Skeletal muscle satellite cell (primary cell): ENCODE measurements around the gene GALNT18.

Experiments used
- H3K27me3 ChIP-seq: 2 replicates; pipeline ENCODE4 v1.7.0; 2013; ENCODE audit warnings: low read length; ENCODE audit not compliant: control insufficient read depth, insufficient read depth
- H3K36me3 ChIP-seq: 2 replicates; pipeline ENCODE4 v1.7.0; 2013; ENCODE audit warnings: mild to moderate bottlenecking, control low read depth, low read length; ENCODE audit not compliant: insufficient read depth
- H3K4me1 ChIP-seq: 2 replicates; pipeline ENCODE4 v1.7.0; 2013; ENCODE audit warnings: low read length; ENCODE audit not compliant: control insufficient read depth, insufficient read depth
- H3K4me2 ChIP-seq: 2 replicates; pipeline ENCODE4 v1.7.0; 2013; ENCODE audit warnings: mild to moderate bottlenecking, low read length
- H3K4me3 ChIP-seq: 2 replicates; pipeline ENCODE4 v1.7.0; 2013; ENCODE audit warnings: low read length
- H3K9ac ChIP-seq: 2 replicates; pipeline ENCODE4 v1.7.0; 2013; ENCODE audit warnings: mild to moderate bottlenecking, low read depth, low read length, moderate library complexity
- H3K9me3 ChIP-seq: replicated peaks from 2 replicates; pipeline ENCODE4 v1.7.0; 2013; ENCODE audit warnings: mild to moderate bottlenecking, control low read depth, low read length

The GALNT18 gene

GRCh38 chr11:11486002-11486401 lies 135.8 kb downstream of the GALNT18 start:
- no peaks in the 10 kb centered on the region for H3K4me1 ChIP-seq
- no peak overlapping the region for H3K4me3 ChIP-seq
- no peaks in the 10 kb centered on the region for H3K9me3 ChIP-seq
- no peak overlapping the region for H3K4me2 ChIP-seq
- no peak overlapping the region for H3K9ac ChIP-seq
- H3K36me3 ChIP-seq = no peaks in the 10 kb centered on the region
- peaks cover 39% of the 10 kb centered on the region for H3K27me3 ChIP-seq

- Histone ChIP-seq H3K27me3 (peaks cover 51% of the 10 kb centered on the region), H3K36me3 (no peaks in the 10 kb centered on the region), H3K4me2 (no peak overlapping the region), H3K9me3 (no peaks in the 10 kb centered on the region), H3K4me3 (no peak overlapping the region), H3K9ac (no peak overlapping the region), H3K4me1 (no peaks in the 10 kb centered on the region)
Observed at GRCh38 chr11:11483627-11484026, 138.2 kb downstream of the GALNT18 start.

GRCh38 chr11:11482730-11483129 lies 139.1 kb downstream of the GALNT18 start:
- H3K4me3 ChIP-seq = no peak overlapping the region
- no peaks in the 10 kb centered on the region for H3K9me3 ChIP-seq
- no peak overlapping the region for H3K4me2 ChIP-seq
- H3K36me3 ChIP-seq = no peaks in the 10 kb centered on the region
- no peak overlapping the region for H3K9ac ChIP-seq
- H3K27me3 ChIP-seq = peaks cover 52% of the 10 kb centered on the region
- H3K4me1 ChIP-seq = no peaks in the 10 kb centered on the region

GRCh38 chr11:11481371-11481770 lies 140.4 kb downstream of the GALNT18 start:
- Histone ChIP-seq H3K36me3 (no peaks in the 10 kb centered on the region), H3K4me2 (no peak overlapping the region), H3K9ac (no peak overlapping the region), H3K4me1 (no peaks in the 10 kb centered on the region), H3K4me3 (no peak overlapping the region), H3K9me3 (no peaks in the 10 kb centered on the region), H3K27me3 (peaks cover 57% of the 10 kb centered on the region)

- H3K4me3 ChIP-seq = no peak overlapping the region
Observed at GRCh38 chr11:11480971-11481370, 140.8 kb downstream of the GALNT18 start.

GRCh38 chr11:11478687-11479086 lies 143.1 kb downstream of the GALNT18 start:
- Histone ChIP-seq H3K9ac (no peak overlapping the region), H3K9me3 (no peaks in the 10 kb centered on the region), H3K4me1 (no peaks in the 10 kb centered on the region), H3K4me2 (no peak overlapping the region), H3K27me3 (peaks cover 60% of the 10 kb centered on the region), H3K36me3 (no peaks in the 10 kb centered on the region), H3K4me3 (no peak overlapping the region)

More at GRCh38 chr11:11480971-11481370, 140.8 kb downstream of the GALNT18 start:
- H3K36me3 ChIP-seq = no peaks in the 10 kb centered on the region
- no peak overlapping the region for H3K9ac ChIP-seq
- peaks cover 57% of the 10 kb centered on the region for H3K27me3 ChIP-seq
- H3K4me2 ChIP-seq = no peak overlapping the region
- no peaks in the 10 kb centered on the region for H3K9me3 ChIP-seq
- no peaks in the 10 kb centered on the region for H3K4me1 ChIP-seq

GRCh38 chr11:11477695-11478420 lies 143.9 kb downstream of the GALNT18 start:
- H3K4me3 ChIP-seq = no peak overlapping the region
- H3K27me3 ChIP-seq = peaks cover 53% of the 10 kb centered on the region
- H3K4me2 ChIP-seq = no peak overlapping the region
- H3K4me1 ChIP-seq = no peaks in the 10 kb centered on the region
- no peaks in the 10 kb centered on the region for H3K9me3 ChIP-seq
- H3K9ac ChIP-seq = no peak overlapping the region
- no peaks in the 10 kb centered on the region for H3K36me3 ChIP-seq

GRCh38 chr11:11476971-11477645 lies 144.7 kb downstream of the GALNT18 start:
- Histone ChIP-seq H3K4me1 (no peaks in the 10 kb centered on the region), H3K36me3 (no peaks in the 10 kb centered on the region), H3K27me3 (peaks cover 51% of the 10 kb centered on the region), H3K4me3 (no peak overlapping the region), H3K9me3 (no peaks in the 10 kb centered on the region), H3K9ac (no peak overlapping the region), H3K4me2 (no peak overlapping the region)

- Histone ChIP-seq H3K4me1 (no peaks in the 10 kb centered on the region), H3K4me3 (no peak overlapping the region), H3K27me3 (peaks cover 56% of the 10 kb centered on the region), H3K4me2 (no peak overlapping the region), H3K36me3 (no peaks in the 10 kb centered on the region), H3K9me3 (no peaks in the 10 kb centered on the region), H3K9ac (no peak overlapping the region)
Observed at GRCh38 chr11:11476499-11476898, 145.3 kb downstream of the GALNT18 start.

- H3K4me3 ChIP-seq = no peak overlapping the region
- H3K9ac ChIP-seq = no peak overlapping the region
- H3K4me1 ChIP-seq = peaks cover 12% of the 10 kb centered on the region
- no peaks in the 10 kb centered on the region for H3K9me3 ChIP-seq
- H3K36me3 ChIP-seq = no peaks in the 10 kb centered on the region
- no peak overlapping the region for H3K4me2 ChIP-seq
- H3K27me3 ChIP-seq = peaks cover 48% of the 10 kb centered on the region
Observed at GRCh38 chr11:11472106-11472505, 149.7 kb downstream of the GALNT18 start.

GRCh38 chr11:11471201-11471600 lies 150.6 kb downstream of the GALNT18 start:
- H3K4me2 ChIP-seq = no peak overlapping the region
- H3K36me3 ChIP-seq = no peaks in the 10 kb centered on the region
- no peak overlapping the region for H3K9ac ChIP-seq
- peaks cover 12% of the 10 kb centered on the region for H3K4me1 ChIP-seq
- H3K9me3 ChIP-seq = no peaks in the 10 kb centered on the region
- peaks cover 54% of the 10 kb centered on the region for H3K27me3 ChIP-seq
- no peak overlapping the region for H3K4me3 ChIP-seq

GRCh38 chr11:11468954-11469353 lies 152.9 kb downstream of the GALNT18 start:
- no peak overlapping the region for H3K9ac ChIP-seq
- H3K4me2 ChIP-seq = no peak overlapping the region
- no peaks in the 10 kb centered on the region for H3K36me3 ChIP-seq
- H3K27me3 ChIP-seq = peaks cover 47% of the 10 kb centered on the region
- H3K4me1 ChIP-seq = peaks cover 12% of the 10 kb centered on the region
- no peaks in the 10 kb centered on the region for H3K9me3 ChIP-seq
- H3K4me3 ChIP-seq = no peak overlapping the region
